ENCODE data around the gene CRABP1. TPM values are rescaled to one million over a fixed set of nuclear protein-coding genes. Genes with fewer than 3 reads are reported as not detected.

Gene CRABP1
- total RNA-seq, 1 donor from 2014 or later: 0.30 TPM

DNA sequence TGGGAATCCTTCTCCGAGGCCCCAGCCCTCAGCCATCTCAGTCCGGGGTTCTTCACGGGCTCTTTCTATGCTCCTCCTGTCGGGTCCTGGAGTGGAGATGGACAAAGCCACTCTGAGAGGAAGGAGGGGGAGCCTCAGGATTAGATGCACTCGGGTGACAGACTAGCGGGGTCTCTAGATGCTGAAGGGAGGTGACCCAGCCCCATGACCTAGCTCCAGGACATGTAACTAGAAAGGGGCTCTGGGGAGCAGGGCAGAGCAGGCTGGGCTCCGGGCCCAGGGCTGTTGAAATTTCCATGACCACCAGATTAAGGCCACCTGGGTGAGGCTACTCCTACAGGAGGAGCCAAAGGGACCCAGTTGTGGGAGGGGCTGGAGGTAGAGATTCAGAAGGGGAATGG, 26.0 kb upstream of the CRABP1 start:
- H3K79me2 ChIP-seq (ENCODE audit: insufficient read depth, low read length): no peaks in the 10 kb centered on the region
- Mint-ChIP-seq H3K4me3 (ENCODE audit: unreplicated experiment) (no peak overlapping the region), H3K9me3 (ENCODE audit: unreplicated experiment) (no peaks in the 10 kb centered on the region), H3K36me3 (ENCODE audit: low read depth, unreplicated experiment) (no peaks in the 10 kb centered on the region), H3K27ac (ENCODE audit: unreplicated experiment) (no peak overlapping the region), H3K27me3 (ENCODE audit: low read depth, unreplicated experiment) (peaks cover 28% of the 10 kb centered on the region), H3K4me1 (ENCODE audit: low read depth, unreplicated experiment) (no peaks in the 10 kb centered on the region)
- TF ChIP-seq EZH2 (IDR thresholded peaks at IDR 0.05; ENCODE audit: insufficient read depth, low read length) (no peak), CTCF (IDR thresholded peaks at IDR 0.05; ENCODE audit: insufficient read depth, low read depth, low read length) (no peak)
- no peaks in the 10 kb centered on the region for H4K20me1 ChIP-seq (ENCODE audit: insufficient read depth, low read length)
- no peaks in the 10 kb centered on the region for H3K36me3 ChIP-seq (ENCODE audit: insufficient read depth, low read length)
- no peaks in the 10 kb centered on the region for H3K27me3 ChIP-seq (ENCODE audit: insufficient read depth, low read length)
- FAIRE-seq (no peak), DNase-seq (ENCODE audit: low read depth) (no peak)
- no peak overlapping the region for H3K4me3 ChIP-seq (ENCODE audit: insufficient read depth, low read depth, low read length)
- H3K9ac ChIP-seq (ENCODE audit: low read length): no peak overlapping the region
- no peak overlapping the region for H3K27ac ChIP-seq (ENCODE audit: low read depth, low read length)
- H3K4me1 ChIP-seq (ENCODE audit: insufficient read depth, low read length): no peaks in the 10 kb centered on the region
- H3K4me2 ChIP-seq (ENCODE audit: low read length): no peak overlapping the region
- H3K9me3 ChIP-seq (ENCODE audit: insufficient read depth, low read depth, low read length): no peaks in the 10 kb centered on the region
- no peak overlapping the region for H2AFZ ChIP-seq (ENCODE audit: low read depth, low read length)

GRCh38 chr15:78315686-78316282, 24.4 kb upstream of the CRABP1 start:
- Histone ChIP-seq H3K4me1 (ENCODE audit: insufficient read depth, low read length) (no peaks in the 10 kb centered on the region), H3K79me2 (ENCODE audit: insufficient read depth, low read length) (no peaks in the 10 kb centered on the region), H3K4me3 (ENCODE audit: insufficient read depth, low read depth, low read length) (no peak overlapping the region), H3K27me3 (ENCODE audit: insufficient read depth, low read length) (no peaks in the 10 kb centered on the region), H3K4me2 (ENCODE audit: low read length) (no peak overlapping the region), H3K27ac (ENCODE audit: low read depth, low read length) (no peak overlapping the region), H4K20me1 (ENCODE audit: insufficient read depth, low read length) (no peaks in the 10 kb centered on the region), H3K9ac (ENCODE audit: low read length) (no peak overlapping the region), H3K36me3 (ENCODE audit: insufficient read depth, low read length) (no peaks in the 10 kb centered on the region), H3K9me3 (ENCODE audit: insufficient read depth, low read depth, low read length) (no peaks in the 10 kb centered on the region), H2AFZ (ENCODE audit: low read depth, low read length) (peak overlapping the region; percentile 39)
- TF ChIP-seq CTCF (IDR thresholded peaks at IDR 0.05; ENCODE audit: insufficient read depth, low read depth, low read length) (no peak), EZH2 (IDR thresholded peaks at IDR 0.05; ENCODE audit: insufficient read depth, low read length) (no peak)
- DNase-seq (ENCODE audit: low read depth) (no peak), FAIRE-seq (no peak)
- H3K4me3 Mint-ChIP-seq (ENCODE audit: unreplicated experiment): no peak overlapping the region
- no peaks in the 10 kb centered on the region for H3K36me3 Mint-ChIP-seq (ENCODE audit: low read depth, unreplicated experiment)
- H3K27me3 Mint-ChIP-seq (ENCODE audit: low read depth, unreplicated experiment): peaks cover 27% of the 10 kb centered on the region
- no peak overlapping the region for H3K27ac Mint-ChIP-seq (ENCODE audit: unreplicated experiment)
- no peaks in the 10 kb centered on the region for H3K9me3 Mint-ChIP-seq (ENCODE audit: unreplicated experiment)
- no peaks in the 10 kb centered on the region for H3K4me1 Mint-ChIP-seq (ENCODE audit: low read depth, unreplicated experiment)

GRCh38 chr15:78316283-78317083, 23.7 kb upstream of the CRABP1 start:
- Mint-ChIP-seq H3K9me3 (ENCODE audit: unreplicated experiment) (no peaks in the 10 kb centered on the region), H3K27me3 (ENCODE audit: low read depth, unreplicated experiment) (peaks cover 24% of the 10 kb centered on the region), H3K36me3 (ENCODE audit: low read depth, unreplicated experiment) (no peaks in the 10 kb centered on the region), H3K4me3 (ENCODE audit: unreplicated experiment) (no peak overlapping the region), H3K4me1 (ENCODE audit: low read depth, unreplicated experiment) (no peaks in the 10 kb centered on the region), H3K27ac (ENCODE audit: unreplicated experiment) (no peak overlapping the region)
- no peaks in the 10 kb centered on the region for H3K36me3 ChIP-seq (ENCODE audit: insufficient read depth, low read length)
- no peaks in the 10 kb centered on the region for H3K9me3 ChIP-seq (ENCODE audit: insufficient read depth, low read depth, low read length)
- FAIRE-seq: no peak
- DNase-seq (ENCODE audit: low read depth): no peak
- no peaks in the 10 kb centered on the region for H3K79me2 ChIP-seq (ENCODE audit: insufficient read depth, low read length)
- H3K9ac ChIP-seq (ENCODE audit: low read length): no peak overlapping the region
- H3K27ac ChIP-seq (ENCODE audit: low read depth, low read length): no peak overlapping the region
- H4K20me1 ChIP-seq (ENCODE audit: insufficient read depth, low read length): no peaks in the 10 kb centered on the region
- no peaks in the 10 kb centered on the region for H3K4me1 ChIP-seq (ENCODE audit: insufficient read depth, low read length)
- TF ChIP-seq EZH2 (IDR thresholded peaks at IDR 0.05; ENCODE audit: insufficient read depth, low read length) (no peak), CTCF (IDR thresholded peaks at IDR 0.05; ENCODE audit: insufficient read depth, low read depth, low read length) (no peak)
- H3K27me3 ChIP-seq (ENCODE audit: insufficient read depth, low read length): no peaks in the 10 kb centered on the region
- H3K4me3 ChIP-seq (ENCODE audit: insufficient read depth, low read depth, low read length): no peak overlapping the region
- H2AFZ ChIP-seq (ENCODE audit: low read depth, low read length): peak overlapping the region; percentile 39
- no peak overlapping the region for H3K4me2 ChIP-seq (ENCODE audit: low read length)
